Left kidney (tissue), 2 donors: Measurements from ENCODE around the gene ZMIZ1. TPM values are rescaled to one million over a fixed set of nuclear protein-coding genes. Genes with fewer than 3 reads are reported as not detected.
A peak's percentile ranks its signal among the peaks of the same experiment; 100 is the strongest.

Experiments
- DNase-seq: peaks from one replicate; pipeline ENCODE4 v3.0.0-alpha.2; 2013
- polyA plus RNA-seq: library from polyadenylated mRNA; unstranded; fragments of 120-200 nt; gene quantifications from one replicate; pipeline ENCODE4 v1.2.1, GENCODE V29; 2013; ENCODE audit not compliant: insufficient read length

ZMIZ1 gene
- polyA plus RNA-seq, 1 donor, result 70.2 TPM

DNA sequence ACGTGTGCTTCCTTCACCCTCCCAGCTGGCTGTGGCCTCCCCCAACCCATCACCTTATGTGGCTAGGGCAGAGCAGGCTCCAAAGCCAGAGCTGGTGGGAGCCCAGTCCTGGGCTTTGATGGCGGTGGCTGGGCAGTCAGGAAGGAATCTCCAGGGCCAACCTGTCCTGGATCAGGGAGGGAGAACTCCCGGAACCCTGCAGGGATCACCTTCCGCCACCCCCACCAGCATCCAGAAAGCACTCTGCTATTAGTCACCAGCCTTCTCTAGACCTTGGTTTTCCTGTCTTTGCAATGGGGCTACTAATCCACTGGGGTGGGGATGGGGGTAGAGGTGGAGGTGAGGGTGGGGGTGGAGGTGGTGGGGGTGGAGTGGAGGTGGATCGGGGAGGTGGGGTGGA lies 139.0 kb downstream of the ZMIZ1 start:
- no peak for DNase-seq

DNA sequence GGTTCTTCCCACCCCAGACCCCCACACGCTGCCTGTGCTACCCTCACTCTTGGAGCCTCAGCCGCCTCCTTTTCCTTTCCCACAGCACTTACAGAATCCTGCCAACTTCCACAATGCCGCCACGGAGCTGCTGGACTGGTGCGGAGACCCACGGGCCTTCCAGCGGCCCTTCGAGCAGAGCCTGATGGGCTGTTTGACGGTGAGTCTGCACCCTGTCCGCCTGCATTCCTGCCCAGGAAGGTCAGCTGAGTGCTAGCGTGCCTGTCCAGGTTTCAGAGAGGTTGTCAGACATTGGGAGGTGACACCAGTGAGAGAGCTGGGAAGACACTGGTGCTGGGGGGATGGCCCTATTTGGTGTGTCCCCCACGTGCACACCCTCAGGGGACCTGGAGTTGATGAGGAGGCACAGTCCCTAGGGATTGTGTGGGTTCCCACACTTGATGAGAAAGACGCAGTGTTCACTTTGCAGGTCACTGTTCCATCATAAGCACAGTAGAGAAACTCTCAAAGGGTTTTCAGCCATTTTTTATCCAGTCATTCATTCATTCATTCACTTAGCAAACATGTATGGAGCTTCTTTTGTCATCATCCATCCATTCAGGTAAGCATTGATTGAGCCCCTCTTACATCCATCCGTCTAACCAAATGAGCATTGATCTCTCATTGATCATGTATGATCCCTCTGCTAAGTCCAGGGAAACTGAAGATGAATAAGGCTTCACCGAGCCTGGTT lies 139.7 kb downstream of the ZMIZ1 start:
- DNase-seq, result no peak

DNA sequence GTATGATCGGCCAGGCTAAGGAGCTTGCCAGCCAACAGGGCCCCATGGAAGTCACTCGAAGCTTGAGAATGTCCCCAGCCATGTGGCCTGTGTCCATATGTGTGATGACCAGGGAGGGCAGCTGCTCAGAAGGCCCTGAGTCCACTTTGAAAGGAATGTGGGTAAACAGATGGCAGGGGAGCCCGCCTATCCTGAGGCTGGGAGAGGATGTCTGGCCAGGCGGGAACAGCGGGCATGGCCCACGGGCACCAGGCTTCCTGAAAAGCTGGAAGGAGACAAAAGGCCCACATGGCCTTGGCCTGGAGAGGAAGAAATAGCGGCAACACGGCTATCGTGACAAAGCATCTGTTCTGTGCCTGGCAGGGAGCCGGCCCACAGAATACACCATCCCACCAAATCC lies 140.6 kb downstream of the ZMIZ1 start:
- no peak for DNase-seq

DNA sequence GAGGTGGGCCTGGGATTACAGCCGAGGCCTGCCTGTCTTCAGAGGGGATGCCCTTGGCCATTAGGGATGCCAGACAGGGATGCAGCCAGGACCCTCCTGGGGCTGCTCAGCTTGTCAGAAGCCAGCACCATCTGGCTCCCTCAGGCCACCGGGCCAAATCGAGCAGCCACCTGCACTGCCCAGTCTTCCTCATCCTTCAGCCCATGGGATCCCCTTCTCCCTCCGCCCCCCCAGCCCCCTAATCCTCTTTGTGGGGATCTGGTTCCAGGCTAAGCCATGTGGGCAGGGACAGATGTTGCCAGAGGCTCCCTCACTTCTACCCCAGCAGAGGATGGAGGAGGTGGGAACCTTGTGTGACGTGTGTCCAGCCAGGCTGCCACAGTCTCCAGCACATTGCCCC lies 141.1 kb downstream of the ZMIZ1 start:
- DNase-seq, result no peak

DNA sequence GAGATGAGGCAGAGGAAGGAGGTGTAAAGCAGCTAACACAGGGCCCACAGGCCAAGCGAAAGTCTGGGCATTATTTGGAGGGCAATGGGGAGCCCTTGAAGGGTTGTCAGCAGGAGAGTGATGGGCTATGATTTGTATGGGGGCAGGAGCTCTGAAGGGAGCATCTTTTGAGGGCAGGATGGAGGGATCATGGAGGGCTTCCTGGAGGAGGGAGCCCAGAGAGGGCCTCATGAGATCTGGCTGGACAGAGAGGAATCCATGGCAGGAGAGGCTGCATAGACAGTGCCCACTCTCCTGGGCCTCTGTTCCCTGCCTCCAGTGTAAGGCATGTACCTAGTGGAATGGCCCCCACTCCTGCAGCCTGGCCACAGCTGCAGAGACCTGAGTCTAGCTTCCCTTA lies 141.9 kb downstream of the ZMIZ1 start:
- no peak for DNase-seq

DNA sequence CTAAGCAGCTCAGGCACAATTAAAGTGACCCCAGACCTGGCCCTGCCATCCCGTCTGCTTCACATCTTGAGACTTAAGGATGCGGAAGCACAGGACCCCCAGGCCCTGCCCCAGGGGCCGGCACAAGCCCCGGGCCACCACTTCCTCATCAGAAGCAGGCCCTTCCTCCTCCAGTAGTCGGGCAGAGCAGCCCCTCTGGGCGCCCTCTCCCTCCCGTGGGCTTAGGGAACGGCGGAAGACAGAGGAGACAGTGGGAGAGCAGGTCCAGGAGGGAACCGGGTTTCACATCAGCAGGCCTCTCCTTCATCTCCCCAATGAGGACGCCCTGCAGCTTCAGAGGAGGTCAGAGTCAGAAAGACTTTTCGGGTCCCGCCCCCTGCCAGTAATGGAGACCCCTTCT lies 142.8 kb downstream of the ZMIZ1 start:
- no peak for DNase-seq

DNA sequence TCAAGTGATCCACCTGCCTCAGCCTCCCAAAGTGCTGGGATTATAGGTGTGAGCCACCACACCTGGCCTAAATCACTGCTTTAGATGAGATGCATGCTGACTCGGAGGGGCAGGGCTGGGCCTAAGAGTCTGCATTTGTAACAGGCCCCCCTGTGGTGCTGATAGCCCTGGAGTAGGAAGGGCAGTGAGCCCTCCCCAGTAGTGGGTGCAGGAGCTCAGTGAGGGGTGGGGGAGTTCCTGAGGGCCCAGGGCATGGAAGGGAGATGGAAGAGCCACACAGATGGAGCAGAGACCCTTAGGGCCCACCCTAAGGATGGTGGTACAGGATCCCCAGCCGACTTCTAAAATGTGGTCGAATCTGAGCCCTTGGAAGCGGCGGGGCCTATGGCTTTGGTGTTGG lies 146.8 kb downstream of the ZMIZ1 start:
- DNase-seq, result no peak

DNA sequence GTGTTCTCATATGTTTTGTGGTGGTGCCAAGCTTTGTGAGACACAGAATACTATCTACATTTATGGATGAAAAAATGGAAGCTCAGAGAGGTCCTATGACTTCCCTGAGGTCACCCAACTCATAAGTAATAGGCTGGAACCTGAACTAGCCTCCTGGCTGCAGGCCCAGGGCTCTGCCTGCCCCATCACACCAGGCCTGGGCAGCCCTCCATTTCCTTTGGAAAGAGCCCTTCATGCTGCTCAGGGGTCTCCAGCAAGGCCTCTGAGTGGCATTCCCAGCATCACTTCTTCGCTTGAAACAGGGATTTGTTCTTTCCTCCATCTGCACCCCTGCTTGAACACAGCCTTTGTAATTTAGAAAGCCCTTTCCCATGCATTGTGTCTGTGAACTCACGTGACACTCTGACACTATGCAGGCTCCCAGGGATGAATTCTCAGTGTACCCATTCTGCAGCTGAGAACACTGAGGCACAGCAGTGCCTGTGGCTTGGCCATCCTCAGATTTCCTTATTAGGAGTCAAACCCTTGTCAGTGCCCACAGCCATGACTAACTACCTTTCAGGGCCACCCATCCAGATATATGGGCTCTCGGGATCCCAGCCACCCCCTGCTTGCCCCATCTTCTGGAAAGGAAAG lies 150.7 kb downstream of the ZMIZ1 start:
- DNase-seq, result no peak

DNA sequence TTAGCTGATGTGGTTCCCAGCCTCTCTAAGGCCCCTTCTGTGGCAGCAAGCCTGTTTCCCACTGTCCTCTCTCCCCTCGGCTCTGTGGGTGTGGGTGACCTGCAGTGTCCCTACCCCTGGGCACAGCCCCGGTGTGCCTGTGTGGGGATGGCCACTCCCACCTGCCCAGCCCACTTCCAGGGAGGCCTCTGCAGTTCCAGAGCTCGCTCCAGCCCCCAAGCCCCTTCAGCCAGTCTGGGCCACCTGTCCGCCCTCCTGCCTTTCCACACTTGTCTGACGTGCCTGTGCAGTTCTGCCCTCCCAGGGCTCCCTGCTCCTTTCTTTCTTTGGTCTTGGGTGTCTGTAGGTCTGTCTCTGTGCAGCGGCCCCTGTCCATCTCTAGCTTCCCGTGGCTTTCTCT lies 151.5 kb downstream of the ZMIZ1 start:
- DNase-seq, result no peak

DNA sequence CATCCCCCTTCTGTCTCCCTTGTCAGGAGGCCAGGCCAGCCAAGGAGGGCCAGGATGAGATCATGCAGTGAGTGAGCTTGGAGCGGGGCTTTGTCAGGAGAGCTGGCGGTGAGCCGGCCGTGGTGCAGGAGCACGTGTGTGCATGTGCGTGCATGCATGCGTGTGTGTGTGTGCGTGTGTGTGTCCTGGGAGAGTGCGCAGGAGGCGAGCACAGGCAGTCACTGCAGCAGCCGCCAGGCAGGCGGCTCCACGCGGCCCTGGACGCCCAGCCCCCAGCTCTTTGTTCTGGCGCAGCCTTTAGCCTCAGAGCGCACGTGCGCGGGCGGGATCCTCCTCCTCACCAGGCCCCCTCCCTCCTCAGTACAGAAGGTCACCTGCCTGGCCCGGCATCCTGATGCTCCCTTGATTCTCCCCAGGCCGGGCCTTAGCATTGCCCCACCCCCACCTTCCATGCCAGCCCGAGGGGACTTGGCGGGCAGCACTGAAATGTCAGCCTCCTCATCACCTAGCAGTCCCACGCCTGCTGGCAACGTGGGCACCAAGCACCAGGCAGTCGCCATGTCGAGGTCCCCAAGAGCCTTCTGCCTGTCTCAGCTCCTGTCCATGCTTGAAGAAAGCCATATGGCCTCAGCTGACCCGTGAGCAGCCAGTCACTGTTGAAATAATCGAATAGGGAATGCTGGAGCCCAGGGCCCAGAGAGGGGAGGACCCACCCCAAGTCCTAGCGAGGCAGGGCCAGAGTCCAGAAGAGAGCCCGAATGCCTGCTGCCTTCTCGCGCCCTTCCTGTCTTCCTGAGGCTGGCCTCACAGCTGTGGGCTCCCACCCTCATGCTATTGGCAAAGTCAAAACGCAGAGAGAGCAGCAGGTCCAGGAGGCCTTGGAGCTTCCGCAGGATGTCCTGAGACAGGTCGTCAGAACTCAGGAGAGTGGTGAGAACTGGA lies 152.6 kb downstream of the ZMIZ1 start:
- DNase-seq, result peak; percentile 78

DNA sequence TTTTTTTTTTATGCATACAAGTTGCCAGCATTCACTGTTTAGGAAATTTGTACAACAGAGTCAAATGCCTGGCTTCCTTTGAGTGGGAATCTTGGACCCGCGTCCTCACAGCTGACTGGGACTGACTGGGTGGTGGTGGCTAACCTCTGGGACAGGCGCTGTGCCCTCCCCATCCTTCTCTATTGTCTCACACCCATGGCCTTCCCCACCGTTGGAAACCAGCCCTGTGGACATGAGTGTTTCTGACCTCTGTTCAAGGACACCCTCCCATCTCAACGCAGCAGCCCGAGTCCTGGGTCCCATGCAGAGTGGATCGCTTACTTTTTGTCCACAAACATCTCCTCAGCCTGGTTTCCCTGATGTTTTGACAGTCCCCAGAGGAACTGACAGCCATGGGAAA lies 153.4 kb downstream of the ZMIZ1 start:
- no peak for DNase-seq

DNA sequence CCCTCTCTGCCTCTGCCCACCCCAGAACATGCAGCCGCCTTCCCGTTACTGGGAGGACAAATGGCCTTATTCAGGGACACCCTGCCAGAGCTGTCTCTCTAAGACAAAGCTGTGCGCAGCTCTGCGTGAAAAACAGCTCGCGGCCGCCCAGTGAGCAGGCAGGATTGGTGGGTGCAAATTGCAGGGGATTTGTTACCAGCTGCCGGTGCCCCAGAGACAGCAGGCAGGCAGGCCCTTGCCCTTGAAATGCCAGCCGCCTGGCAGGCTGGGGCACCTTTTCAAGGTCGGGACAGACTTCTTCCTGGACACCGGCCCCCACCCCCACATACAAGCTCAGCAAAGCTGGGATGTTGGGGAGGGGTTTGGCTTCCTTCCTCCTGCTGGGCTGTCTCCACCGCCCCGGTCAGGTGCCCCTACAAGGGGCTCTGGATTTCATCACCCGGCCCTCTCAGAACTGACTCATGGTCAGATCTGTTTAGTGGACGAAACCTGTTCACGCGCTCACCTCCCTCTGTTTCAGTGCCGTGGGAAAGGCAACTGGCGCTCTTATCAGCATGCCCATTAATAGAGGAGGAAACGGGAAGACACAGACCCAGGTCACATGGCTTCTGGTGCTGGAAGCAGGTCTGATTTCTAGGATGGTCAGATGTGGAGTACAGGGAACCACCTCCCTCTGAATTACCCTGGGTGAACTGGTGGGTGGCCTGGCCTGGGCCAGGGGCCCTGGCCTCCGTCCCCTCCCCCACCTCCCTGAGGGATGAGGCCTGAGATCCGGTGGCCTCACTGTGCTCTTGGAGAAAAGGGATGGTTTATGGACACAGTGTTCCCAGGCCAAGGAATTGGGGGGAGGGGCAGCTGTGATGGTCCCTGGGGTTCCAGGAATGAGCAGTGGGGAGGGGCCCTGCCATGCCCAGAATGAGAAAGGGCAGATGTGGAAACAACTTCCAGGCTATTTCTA lies 154.6 kb downstream of the ZMIZ1 start:
- peak; percentile 41 for DNase-seq

DNA sequence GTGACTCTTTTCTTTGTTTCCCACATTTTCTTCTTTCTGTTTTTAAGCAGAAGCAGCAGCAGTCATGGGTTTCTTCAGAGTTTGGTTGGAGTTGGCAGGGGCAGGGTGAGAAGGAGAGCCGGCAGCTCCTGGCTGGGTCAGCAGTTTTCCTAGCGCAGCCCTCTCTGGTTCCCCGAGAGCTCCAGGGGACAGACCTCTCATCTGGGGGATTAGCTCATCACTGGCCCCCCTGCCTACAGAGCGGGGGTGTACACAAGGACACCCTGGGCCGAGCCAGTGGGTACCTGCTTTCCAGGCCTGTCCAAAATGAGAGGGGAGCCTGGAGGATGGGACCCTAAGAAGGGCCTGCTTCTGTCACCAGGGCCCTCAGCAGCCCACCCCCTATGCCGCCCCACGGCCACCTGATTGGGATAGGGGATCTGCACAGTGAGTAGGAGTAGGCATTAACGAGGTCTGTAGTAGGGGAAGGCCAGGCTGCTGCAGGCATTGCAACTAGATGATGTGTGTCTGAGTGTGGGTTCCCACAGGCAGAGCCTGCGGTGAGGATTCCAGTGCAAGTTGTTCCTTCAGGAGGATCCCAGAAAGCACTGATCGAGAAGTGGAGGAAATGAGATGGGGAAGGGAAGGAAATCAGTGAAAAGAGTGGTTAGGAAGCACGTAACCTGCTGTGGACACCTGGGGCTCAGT lies 155.6 kb downstream of the ZMIZ1 start:
- DNase-seq, result no peak

DNA sequence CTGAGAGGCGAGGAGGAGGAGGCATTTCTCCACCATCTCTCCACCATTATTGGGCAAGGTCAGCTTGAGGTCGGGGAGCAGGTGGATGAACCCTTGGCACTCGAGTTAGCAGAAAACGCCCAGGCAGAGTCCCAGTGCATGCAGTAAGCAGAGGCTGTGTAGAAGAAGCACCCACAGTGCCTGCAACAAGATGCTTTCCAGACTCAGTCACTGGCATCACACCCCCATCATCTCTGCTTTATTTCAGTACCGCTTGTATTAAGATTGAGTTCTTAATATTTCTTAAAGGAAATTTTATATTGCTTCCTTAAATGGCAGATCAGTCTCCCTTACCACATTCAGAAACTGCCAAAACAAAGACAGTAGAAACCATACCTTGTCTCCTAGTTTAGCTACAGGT lies 156.2 kb downstream of the ZMIZ1 start:
- DNase-seq, result no peak

DNA sequence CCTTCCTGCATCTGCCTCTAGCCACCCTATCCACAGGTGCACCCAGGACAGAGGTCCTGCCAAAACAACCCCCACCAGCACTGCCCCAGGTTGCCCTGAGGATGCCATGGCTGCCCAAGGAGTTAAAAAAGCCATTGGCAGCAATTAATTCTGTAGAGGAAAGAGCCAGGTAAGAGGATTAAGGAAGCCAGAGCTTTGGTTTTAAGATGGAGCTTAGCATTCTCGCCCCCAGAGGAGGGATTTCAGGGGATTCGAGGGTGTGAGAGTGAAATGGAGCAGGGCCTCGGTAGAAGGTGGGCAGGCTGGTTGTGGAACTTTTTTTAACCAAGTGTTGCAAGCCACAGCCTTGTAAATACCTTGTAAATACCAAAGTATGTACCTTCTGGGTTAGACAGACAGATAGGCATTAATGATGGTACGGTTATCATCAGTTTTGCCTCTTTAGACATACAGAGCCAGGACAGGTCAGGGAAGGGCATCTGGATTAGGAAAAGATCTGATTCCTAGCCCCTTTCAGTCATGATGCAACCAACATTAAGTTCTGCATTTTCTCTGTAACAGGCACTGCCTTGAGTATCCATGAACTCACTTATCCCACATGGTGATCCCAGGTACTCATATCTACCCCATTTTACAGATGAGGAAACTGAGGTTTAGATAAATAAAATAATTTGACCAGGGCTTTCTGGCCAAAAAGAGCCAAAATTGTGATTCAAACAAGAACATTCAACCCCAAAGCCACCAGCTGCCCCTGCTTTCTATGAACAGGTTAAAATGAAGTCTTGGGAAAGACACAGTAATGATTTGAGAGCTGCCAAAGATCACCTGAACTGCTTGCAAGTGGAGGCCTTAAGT lies 157.9 kb downstream of the ZMIZ1 start:
- DNase-seq, result no peak

DNA sequence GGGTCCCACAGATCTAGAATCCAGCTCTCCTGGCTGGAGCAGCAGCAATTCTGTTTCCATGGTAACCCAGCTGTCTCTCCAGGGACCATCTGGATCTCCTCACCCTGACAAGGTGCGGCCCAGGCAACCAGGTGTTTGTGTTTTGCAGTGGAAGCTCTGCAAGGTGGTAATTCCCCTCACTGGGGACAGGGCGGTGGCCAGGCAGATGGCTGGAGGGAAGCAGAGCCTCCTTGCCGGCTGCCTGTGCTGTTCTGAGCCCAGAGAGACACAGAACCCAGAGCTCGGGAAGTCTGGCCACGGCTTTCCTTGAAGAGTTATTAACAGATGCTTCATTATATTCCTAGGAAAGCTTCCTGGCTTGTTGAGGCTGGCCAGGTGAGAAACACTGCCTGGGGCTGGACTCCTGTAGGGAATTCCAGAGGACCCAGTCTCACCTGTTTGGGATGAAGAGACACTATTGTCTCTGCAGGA lies 160.3 kb downstream of the ZMIZ1 start:
- no peak for DNase-seq

DNA sequence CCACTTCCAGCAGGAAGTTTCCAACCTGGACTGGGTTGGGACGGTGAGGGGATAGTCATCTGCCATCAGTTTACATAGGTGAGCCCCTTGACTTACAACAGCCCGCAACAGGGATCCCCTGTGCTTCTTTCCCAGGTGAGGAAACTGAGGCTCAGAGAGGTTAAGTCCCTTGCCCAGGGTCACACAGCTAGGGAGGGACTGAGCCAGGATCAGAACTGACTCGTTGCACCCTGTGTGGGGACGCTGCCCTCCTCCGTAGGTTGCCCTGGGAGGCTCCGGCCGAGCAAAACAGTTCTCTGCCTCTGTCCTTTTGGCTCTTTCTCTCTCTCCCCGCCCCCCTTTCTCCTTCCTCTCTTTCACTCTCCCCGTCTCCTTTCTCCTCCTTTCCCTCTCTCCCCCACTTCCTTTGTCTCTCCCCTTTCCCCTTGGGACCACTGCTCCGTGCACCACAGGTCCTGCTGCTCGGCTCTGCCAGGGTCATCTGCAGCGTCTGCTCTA lies 161.1 kb downstream of the ZMIZ1 start:
- DNase-seq, result no peak

DNA sequence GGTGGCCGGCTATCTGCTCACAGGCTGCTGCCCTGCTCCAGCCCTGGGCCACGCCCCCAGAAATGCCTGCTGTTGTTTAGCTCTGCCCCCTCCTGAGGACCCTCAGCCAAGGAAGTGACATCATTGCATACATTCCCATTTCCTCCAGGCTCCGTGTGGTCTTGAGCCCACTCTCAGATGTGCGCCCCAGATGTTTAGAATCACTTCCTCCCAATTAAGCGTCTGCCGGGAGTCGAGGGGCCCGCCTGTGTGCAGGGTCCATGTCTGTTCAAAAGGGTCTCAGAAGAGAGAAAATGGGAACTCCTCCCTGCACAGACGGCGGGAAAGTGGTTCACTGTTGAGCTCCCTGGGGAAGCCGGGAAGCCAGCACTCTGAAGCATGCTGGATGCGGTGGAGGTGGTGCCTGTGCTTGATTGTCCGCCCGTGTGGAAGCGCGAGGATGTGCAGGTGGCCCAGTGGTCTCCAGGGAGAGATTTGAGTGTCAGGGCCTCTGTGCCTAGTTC lies 161.6 kb downstream of the ZMIZ1 start:
- DNase-seq, result no peak

DNA sequence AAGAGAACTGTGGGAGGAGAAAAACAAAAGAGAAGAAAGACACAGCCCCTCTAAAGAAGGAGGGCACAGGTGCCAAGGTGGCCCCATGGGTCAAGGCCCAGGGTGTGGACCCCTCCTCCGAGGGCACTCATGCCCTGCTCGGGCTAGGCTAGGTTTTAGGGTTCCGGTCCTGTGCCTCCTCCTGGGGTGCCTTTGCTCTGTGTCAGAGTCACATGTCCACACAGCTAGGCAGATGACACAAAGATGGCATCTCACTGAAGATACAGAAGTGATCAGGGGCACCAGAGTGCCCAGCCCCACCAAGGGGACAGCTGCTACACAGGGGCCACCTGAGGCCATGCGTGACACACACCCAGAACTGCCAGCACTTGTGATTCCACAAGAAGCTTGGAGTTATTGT lies 162.1 kb downstream of the ZMIZ1 start:
- DNase-seq, result no peak

DNA sequence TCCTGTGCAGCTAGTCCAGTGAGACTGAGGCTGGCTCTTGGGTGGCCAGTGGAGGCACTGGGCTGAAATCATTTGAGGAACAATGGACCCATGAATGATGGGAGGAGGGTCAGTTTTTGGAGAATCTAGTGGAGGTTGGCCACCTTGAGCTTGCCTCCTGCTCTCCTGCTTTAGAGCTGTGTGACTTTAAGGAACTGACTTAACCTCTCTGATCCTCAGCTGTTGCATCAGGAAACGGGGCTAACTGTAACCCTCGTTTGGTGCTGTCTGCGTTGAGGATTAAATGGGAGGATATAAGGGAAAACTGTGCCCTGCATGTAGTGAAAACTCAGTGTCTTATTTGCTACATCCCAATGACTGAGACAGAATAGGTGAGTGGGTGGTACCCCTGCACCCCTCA lies 163.1 kb downstream of the ZMIZ1 start:
- no peak for DNase-seq
